22Rv1 (cell line): ENCODE measurements around the gene COMMD1.

Experiments
- CTCF ChIP-seq: fragments of 450-650 bp; IDR thresholded peaks from 2 replicates; pipeline ENCODE4 v1.5.1; 2017; ENCODE audit warnings: mild to moderate bottlenecking
- ZFX ChIP-seq: fragments of 450-650 bp; IDR thresholded peaks from 2 replicates; pipeline ENCODE4 v1.6.1; 2017; ENCODE audit warnings: antibody characterized with exemption, borderline replicate concordance

GRCh38 chr2:62116983-62117382 lies 211.5 kb downstream of the COMMD1 start:
- TF ChIP-seq CTCF: no peak
- TF ChIP-seq ZFX: no peak
